ENCODE measurements around the gene GNPTG.

GNPTG gene

DNA sequence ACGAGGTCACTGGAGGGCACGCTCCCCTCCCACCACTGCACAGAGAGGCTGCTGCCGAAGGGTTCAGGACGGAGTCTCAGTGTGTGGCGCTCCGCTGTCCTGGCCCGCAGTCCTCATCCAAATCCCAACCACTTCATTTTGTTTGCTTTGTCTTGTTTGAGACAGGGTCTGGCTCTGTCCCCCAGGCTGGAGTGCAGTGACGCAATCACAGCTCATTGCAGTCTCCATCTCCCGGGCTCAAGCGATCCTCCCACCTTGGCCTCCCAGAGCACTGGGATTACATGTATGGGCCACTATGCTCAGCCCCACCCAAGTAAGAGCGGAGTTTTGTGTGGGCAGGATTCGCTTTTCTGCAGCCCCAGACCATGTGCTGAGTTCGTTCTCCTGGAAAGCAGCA, 50.0 kb downstream of the GNPTG start:
- no peak for DNase-seq

DNA sequence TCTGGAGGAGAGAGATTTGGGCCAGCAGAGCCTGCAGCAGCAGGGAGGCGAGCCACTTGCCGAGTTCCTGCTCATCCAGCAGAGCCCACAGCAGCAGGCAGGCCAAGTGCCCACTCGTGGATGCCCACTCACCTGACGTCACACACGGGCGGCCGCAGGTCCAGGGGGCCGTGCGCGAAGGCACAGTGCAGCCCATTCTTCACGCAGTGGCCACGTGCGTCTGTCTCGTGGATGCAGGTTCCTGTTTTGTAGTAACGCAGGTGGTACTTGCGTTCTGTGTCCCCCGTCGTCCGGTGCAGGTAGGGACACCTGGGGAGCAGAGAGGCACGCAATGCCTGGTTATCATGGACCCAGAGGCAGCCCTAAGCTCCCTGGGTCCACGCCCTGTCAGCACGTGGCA, 51.3 kb downstream of the GNPTG start:
- DNase-seq = no peak

DNA sequence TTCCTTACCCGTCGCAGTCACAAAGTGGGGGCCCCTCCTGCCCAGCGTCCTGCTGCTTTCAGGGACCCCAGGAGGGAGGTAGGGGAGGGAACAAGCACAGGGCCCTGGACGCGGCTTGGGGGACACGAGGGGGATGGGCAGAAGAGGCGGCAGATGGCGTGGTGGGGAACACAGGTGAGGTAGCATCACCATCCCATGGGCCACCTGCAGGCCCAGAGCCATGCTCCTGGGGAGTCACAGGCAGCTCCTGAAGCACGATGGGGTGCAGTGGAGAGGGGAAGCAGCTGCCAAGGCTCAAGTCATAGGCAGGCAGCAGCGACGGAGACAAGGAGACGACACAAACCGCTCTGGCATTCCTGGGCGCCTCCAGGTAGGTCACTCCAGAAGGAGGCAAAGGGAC, 52.0 kb downstream of the GNPTG start:
- no peak for DNase-seq

DNA sequence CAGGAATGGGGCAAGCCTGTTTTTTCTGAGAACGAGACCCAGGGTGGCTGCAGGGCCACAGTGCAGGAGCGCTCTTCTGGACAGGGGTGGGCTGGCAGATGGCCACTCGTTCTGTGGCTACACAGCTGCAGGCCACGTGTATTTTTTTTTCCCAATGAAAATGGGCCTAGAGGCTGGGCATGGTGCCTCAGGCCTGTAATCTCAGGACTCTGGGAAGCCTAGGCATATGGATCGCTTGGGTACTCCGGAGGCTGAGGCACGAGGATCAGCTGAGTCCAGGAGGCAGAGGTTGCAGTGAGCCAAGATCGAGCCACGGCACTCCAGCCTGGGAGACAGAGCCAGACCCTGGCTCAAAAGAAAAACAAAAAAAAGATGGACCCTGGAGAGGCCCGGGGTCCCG, 56.0 kb downstream of the GNPTG start:
- DNase-seq = no peak

DNA sequence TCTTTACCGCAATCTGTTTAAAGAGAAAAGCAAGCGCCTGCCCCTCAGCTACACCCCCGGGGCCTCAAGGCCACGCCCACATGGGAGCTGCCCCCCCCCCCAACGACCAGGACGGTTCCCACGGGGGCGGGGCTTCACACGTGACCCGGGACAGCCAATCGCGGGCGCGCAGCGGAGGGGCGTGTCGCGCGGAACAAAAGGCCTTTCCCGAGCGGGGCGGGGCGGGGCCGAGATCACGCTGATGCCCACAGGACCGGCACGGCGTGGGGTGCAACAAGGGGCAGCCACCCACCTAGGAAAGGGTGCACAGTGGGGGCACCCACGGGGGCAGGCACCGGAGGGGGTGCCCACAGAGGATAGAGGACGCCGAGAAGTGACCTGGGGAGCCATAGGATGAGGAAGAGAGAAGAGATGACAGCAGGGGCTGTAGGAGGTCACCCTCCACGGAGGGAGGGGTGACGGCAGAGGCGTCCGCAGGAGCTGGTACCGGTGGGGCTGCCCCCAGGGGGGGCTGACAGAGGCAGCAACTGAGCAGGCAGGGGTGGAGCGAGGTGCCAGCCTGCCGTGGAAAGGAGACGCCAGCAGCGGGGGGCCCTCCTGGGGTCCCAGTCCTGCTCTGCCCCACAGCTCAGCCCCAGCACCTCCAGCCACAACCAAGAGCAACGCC, 56.6 kb downstream of the GNPTG start:
- peak; percentile 59 for DNase-seq

DNA sequence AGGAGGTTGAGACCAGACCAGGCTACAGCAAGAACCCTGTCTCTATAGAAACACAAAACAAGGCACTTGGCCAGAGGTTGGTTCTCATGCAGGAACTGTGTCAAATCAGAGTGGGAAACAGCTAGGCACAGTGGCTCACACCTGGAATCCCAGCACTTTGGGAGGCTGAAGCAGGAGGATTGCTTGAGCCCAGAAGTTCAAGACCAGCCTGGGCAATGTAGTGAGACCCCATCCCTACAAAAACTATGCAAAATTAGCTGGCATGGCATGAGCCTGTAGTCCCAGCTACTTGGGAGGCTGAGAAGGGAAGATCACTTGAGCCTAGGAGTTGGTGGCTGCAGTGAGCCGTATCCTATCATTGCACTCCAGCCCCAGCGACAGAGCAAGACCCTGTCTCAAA, 61.1 kb downstream of the GNPTG start:
- no peak for DNase-seq

Data from KG1 (cell line).